GM21717 (cell line): ENCODE data around the gene NUP85.
"Not testable (repeated sequence)": the region's sequence is repeated elsewhere in the genome, so short reads cannot be mapped to it uniquely, and the experiment has no call there.

Experiments used
- ATAC-seq: cut with Tn5 transposase; IDR thresholded peaks from one replicate; pipeline ENCODE4 v1.9.1; 2021; ENCODE audit warnings: mild to moderate bottlenecking, moderate library complexity; ENCODE audit not compliant: unreplicated experiment

The NUP85 gene

DNA sequence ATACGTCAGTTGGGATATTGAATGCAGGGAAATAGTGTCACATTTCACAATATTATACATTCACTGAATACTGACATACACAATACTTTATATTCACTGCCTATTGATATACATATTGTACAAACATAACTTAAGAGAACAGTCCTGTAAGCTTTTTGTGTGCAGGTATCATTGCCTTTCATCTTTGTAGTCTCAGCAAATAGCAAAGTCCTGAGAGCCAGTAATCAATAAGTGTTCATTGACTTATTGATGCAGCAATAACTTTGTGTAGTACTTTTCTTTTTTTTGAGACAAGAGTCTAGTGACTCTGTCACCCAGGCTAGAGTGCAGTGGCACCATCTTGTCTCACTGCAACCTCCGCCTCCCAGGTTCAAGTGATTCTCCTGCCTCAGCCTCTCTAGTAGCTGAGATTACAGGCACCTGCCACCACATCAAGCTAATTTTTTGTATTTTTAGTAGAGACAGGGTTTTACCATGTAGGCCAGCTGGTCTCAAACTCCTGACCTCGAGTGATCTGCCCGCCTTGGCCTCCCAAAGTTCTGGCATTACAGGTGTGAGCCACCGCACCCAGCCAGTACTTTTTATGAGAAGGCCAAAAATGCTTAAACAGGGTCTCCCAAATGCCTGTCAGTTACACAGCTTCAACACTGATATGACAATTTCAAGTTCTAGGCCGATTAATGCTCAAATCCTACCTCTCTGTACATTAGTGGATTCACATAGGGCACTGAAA is 5.4 kb upstream of the NUP85 start:
- ATAC-seq: no peak

DNA sequence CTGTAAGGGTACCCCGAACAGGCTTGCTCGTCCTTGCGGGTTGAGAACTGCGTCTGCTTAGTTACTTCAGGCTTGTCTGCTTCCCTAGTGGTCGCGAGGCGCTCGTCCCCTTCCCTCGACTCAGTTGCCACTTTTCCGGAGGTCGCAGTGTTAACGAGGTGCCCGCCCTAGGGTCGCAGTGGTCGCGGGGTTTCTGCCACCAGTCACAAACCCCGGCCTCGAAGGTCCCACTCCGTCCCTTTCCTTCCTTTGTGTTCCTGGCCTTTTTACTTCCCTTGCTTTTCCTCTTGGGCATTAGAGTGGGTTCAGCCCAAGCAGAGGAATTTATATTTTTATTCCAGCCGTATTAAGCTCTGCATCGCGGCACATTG is 299 bp downstream of the NUP85 start:
- ATAC-seq: peak; percentile 16

DNA sequence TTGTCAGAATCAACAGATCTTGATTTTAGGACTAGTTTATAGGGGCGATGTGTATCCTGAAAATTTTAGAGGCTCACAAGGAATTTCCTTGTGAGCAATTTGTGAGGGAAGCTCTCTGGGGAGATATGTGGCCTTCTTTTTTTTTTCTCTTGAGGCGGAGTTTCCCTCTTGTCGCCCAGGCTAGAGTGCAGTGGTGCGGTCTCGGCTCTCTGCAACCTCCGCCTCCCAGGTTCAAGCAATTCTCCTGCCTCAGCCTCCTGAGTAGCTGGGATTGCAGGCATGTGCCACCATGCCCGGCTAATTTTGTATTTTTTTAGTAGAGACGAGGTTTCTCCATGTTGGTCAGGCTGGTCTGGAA is 1.6 kb downstream of the NUP85 start:
- not testable (repeated sequence) for ATAC-seq

DNA sequence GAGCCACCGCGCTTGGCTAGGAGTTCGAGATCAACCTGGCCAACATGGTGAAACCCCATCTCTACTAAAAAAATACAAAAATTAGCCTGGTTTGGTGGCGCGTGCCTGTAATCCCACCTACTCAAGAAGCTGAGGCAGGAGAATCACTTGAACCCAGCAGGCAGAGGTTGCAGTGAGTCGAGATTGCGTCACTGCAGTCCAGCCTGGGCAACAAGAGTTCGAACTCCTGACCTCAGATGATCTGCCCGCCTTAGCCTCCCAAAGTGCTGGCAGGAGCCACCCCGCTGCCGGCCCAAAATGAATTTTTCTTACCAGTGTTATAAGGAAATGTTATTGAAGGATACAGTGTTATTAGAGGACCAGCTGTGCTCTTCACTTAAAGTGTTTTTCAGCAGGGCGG is 2.3 kb downstream of the NUP85 start:
- no peak for ATAC-seq

DNA sequence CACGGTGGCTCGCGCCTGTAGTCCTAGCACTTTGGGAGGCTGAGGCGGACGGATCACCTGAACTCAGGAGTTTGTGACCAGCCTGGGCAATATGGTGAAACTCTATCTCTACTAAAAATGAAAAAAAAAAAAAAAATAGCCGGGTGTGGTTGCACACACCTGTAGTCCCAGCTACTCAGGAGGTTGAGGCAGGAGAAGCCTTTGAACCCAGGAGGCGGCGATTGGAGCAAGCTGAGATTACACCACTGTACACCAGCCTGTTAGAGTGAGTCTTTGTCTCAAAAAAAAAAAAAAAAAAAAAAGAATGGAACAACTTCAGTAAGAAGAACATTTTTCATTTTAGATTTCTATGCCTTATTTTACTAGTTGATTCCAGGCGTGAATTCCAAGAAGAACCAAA is 2.7 kb downstream of the NUP85 start:
- ATAC-seq: no peak

DNA sequence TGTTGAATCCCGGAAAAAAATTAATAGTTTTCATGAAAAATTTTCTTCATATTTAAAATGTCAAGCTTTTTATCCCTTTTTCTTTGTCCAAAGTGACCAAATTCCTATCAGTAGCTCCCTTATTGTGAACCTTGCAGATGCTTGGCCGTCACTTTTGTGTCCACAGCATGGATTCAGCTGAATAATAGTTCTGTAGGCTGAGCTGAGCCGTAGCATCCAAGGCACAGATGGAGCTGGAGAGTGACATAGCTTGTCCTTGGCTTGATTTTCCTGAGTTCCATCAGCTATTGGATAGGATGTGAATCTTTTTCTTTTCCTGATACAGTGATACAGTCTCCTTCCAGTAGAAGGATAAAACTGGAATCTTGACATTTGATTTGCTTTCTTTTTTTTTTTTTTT is 3.6 kb downstream of the NUP85 start:
- ATAC-seq: no peak

DNA sequence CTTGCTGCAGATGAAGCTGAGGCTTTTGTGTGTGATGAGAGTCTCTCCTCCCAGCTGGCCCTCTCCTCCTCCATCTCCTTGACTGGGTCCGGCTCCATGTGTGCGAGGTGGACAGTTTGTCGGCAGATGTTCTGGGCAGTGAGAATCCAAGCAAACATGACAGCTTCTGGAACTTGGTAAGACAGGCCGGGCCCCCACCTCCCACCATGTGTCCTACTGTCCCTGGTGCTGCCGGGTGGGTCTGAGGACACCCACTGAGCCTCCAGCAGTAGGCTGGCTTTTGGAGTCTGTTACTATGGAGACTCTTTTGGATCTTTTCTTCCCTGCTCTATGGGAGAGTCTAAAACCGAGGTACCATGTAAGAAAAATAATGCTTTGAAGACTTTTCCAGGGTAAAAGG is 12.7 kb downstream of the NUP85 start:
- no peak for ATAC-seq

DNA sequence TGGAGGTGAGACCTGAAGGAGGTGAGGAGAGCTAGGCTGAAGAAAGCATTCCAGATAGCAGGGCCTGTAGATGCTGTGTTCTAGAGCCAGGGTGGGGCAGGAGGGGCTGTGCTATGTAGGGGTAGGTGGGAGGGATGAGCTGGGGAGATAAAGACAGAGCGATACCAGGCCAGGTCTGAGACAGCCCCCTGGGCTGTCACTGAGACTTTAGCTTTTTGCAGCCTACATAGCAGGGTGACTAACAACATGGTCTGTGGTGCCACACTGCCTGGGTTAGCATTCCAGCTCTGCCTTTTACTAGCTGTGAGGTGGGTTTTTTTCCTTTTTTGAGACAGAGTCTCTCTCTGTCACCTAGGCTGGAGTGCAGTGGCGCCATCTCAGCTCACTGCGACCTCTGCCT is 14.3 kb downstream of the NUP85 start:
- ATAC-seq: no peak

DNA sequence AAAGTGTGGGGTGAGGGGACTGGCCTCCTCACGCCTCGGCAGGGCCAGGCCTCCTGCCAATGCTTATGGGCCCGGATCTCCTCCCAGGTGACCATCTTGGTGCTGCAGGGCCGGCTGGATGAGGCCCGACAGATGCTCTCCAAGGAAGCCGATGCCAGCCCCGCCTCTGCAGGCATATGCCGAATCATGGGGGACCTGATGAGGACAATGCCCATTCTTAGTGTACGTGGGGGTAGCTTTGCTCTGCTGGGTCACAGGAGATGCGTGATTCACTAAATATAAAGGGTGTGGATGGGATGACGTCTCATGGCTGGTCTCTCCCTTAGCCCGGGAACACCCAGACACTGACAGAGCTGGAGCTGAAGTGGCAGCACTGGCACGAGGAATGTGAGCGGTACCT is 19.5 kb downstream of the NUP85 start:
- no peak for ATAC-seq

DNA sequence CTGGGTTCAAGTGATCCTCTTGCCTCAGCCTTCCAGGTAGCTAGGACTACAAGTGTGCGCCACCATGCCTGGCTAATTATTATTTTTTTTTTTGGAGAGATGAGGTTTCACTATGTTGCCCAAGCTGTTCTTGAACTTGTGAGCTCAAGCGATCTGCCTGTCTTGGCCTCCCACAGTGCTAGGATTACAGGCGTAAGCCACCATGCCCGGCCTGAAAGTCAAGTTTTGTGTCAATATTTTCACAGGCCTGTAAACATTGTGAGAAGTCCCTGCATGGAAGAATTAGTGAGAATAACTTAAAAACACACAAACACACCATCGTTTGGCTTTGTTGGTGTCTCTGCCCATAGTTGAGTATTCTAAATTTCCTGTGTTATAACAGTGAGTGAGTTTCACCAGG is 22.2 kb downstream of the NUP85 start:
- ATAC-seq: no peak

DNA sequence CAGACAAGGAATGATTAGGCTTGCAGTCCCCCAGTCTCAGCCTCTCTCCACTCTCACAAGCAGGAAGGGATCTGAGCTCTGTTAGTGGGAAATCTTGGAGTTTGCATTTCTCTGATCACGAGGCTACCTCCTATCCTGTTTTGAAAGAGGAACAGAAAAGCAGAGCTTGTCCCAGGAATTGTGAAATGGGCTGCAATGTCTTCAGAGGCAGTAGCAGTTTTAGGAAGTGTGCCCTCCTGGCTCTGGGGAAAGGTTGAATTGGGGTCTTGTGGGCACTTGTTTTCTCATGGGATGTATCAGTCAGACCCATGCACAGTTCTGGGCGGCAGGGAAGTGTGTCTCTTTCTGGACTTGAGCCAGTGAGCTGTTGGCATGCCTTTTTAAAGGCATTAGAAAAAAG is 22.8 kb downstream of the NUP85 start:
- no peak for ATAC-seq

DNA sequence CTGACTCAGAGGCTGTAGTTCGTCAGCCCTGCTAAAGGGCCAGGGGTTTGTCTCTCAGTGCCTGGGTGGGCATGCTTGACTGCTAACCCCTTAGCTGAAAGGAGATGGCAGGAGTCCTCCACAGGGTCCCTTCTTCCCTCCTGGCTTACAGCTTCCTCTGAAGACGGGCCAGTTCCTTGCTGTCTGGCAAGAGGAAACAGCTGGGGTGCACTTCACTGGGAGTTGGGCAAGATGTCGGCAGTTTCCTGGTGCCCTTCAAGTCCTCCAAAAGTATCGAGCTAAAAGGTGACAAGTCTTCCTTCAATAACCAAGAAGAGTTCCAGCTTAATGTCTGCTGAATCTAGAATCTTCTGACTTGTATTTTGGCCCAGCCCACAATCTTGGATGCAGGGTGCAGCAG is 23.4 kb downstream of the NUP85 start:
- no peak for ATAC-seq

DNA sequence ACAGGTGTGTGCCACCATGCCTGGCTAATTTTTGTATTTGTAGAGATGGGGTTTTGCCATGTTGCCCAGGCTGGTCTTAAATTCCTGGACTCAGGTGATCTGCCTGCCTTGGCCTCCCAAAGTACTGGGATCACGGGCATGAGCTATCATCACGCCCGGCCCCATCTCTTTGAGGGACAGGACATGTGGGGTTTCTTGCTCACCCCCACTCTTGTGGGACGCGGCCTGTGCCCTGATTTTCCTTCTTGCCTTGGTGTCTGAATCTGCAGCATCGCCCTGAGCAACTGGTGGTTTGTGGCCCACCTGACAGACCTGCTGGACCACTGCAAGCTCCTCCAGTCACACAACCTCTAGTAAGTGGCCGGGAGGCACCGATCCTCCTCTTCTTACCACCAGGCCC is 25.6 kb downstream of the NUP85 start:
- no peak for ATAC-seq

DNA sequence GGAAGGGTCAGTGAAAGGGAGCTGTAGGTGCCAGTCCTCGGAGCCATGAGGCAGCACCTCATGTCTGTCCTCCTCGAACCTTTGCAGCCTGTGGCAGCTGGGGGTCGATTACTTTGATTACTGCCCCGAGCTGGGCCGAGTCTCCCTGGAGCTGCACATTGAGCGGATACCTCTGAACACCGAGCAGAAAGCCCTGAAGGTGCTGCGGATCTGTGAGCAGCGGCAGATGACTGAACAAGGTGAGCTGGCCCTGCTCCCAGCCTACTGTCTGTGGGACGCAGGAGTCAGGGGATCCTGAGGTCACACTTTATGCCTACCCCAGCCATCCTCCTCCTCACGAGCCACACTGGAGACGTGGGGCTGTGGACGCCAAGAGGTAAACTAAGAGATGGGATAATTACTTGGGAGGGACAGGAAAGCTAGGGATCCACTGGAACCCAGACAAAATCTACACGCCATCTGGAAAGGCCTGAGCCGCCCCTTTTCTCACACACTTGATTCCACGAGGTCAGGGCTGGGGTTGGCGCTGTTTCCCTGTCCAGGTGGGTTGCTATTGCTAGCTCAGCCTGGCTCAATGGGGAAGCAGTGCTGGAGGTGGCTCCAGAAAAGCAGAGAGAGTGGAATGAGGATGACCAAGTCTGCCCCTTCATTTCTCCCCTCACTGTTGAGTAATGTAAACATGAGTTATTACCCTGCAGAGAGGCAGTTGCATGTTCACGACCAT is 26.4 kb downstream of the NUP85 start:
- ATAC-seq: no peak

DNA sequence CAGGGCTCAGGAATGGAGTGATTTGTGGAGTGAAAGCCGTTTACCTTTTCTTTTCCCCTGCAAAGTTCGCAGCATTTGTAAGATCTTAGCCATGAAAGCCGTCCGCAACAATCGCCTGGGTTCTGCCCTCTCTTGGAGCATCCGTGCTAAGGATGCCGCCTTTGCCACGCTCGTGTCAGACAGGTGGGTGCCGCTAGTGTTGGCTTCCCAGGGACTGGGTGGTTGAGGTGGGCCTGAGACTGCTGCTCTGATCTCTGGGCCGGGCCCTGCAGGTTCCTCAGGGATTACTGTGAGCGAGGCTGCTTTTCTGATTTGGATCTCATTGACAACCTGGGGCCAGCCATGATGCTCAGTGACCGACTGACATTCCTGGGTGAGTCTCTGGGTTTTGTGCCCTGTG is 27.3 kb downstream of the NUP85 start:
- no peak for ATAC-seq

DNA sequence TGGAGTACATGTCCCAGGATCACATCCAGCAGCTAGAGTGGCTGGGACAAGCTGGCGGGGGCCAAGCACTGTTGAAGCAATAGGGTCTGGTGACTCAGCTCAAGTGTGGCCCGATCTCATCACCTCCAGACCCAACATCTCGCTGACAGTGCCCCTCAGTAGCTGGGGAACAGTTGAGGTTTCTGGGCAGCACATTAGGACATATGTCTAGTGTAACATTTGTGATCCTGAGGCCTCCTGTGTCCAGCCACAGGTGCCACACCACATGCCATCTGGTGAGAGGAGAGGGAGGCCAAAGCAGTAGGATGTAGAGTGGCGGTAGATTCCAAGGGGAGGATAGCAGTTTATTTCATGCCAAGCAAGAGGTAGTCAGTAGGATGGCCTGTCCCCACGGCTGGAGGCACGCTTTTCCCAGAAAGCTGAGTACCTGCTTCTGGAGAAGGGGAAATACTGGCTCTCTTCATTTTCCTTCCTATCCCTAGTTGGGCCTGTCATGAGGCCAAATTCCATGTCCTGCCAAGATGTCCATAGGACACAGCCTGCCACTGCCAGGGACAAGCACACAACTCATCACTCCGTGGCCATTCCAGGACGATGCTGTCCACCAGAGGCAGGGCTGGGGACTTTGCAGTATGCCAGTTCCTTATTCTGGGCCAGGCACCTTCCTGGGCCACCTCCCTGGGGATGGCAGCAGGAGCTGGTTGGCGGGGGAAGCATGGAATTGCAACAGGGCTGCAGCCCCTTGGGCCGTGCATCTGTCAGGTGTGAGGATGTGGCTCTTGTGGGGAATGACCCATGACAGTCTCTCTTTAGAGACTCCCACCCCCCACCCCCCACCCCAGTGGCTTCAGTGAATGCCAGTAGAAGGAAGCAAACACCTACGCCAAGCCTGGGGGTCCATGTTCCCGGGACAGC is 31.9 kb downstream of the NUP85 start:
- ATAC-seq: no peak

DNA sequence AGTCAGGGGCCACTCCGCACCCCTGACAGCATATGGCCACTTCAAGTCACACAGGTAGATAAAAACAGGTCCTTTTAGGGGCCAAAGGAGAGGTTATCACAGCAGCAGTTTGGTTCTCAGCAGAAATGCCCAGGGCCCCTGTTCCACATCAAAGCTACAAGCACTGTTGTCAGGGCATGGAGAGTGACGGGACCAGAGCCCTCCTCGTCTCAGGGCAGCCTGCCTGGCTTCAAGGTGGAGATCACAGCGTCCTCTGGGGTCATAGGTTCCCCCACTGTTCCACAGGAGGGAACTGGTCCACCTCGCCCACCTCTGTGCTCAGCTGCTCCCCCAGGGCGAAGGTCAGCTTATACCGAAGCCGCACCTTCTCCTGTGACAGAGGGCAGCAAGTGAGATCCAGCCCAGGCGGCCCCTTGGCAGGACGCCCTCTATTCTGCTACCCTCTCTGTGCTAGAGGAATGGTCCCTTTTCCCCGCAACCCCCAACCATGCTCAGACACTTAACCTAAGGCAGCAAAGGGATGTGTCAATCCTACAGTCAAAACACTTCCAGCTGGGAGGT is 32.6 kb downstream of the NUP85 start:
- ATAC-seq: no peak

DNA sequence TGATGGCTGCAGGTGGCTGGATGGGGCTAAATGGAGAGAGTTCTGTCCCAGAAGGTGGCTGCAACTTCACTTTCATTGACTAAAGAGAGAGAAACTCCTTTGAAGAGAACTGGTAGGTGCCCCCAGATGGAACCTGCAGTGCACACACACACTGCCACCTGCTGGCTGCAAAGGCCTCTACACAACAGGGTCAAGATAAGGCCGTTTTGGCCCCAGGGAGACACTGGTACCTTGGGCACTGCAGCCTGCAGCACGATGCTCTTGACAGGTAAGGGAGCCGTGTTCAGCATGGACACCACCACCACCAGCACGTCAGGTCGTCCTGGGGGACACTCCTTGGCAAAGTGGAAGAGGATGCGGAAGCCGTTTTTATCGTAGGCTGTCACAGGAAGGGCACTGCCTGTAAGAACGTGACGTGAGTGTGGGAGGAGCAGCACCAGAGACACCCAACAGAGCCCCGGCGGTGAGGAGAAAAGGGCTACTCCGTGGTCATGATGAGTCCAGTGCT is 33.3 kb downstream of the NUP85 start:
- no peak for ATAC-seq

DNA sequence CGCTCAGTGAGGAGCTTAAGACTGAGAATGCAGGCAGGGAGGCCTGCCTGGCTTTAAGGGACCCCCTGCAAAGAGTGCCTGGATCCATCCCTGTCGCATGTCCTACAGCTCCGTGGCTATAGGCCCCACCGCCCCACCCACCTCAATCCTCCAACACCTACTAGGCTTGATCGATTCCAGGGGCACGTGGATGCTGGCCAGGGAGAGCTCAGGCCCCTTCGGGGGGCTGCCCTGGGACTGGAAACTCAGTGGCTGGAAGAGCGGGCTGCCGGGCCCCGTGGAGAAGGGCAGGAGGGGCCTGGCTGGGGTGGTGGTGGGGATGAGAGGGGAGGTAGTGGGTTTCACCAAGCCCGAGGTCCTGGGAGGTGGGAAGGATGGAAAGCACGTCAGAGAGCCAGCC is 33.7 kb downstream of the NUP85 start:
- ATAC-seq: no peak

DNA sequence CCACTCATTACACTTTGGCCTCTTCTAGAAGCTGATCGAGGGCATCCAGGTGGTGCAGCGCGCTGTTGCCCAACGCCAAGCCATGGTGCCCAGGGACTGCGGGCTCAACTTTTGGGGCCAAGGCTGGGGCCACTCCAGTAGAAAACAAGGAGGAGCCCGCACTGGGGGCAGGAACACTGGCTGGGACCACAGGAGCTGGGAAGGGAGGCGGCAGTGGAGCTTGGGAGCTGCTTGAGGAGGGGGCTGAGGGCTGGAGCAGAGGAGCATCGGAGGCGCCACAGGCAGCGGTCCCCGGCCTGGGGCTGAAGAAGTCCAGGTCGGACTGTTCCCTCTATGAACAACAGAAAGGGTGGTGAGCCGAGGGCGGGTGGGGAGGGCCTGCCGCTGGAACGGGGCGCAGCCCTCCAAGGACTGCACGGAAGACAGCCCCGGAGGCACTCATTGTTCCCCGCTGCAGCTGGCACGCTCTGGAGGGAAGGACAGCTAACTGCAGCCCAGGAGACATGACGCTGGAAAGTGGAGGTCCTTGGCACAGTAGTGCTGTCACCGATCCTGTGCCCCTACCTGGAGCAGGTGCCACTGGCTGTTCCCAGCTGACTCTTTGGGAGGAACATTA is 34.4 kb downstream of the NUP85 start:
- ATAC-seq: no peak
